ENCODE results near the gene DTX1. TPM values are rescaled to one million over a fixed set of nuclear protein-coding genes. Genes with fewer than 3 reads are reported as not detected.

The DTX1 gene
- total RNA-seq, 1 donor from 2014 or later: 62.8 TPM

DNA sequence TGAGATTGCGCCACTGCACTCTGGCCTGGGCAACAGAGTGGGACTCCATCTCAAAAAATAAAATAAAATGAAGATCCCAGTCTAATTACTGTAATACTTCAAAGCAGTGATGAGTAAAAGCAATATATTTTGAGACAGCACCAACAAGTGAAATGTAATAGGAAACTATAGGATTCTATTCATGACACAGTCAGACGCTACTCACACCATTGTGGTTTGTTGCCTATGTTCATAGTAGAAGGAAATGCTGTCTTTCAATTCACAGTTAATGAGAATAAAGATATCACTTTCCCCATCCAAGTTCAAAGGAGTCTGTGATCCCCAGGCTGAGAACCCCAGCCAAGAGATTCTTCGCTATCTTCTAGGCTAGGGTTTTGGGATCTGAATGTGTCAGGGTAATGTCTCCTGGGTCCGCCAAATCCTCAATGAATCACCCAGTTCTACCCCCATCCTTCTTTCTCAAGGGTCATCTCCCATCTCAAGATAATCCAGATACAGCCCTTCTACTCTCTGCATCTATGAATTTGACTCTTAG is 16.6 kb upstream of the DTX1 start:
- Mint-ChIP-seq H3K36me3 (ENCODE audit: low read depth, unreplicated experiment) (no peaks in the 10 kb centered on the region), H3K27ac (ENCODE audit: unreplicated experiment) (no peak overlapping the region), H3K4me3 (ENCODE audit: unreplicated experiment) (no peak overlapping the region), H3K4me1 (ENCODE audit: unreplicated experiment) (peaks cover 6% of the 10 kb centered on the region), H3K9me3 (ENCODE audit: unreplicated experiment) (no peaks in the 10 kb centered on the region), H3K27me3 (ENCODE audit: unreplicated experiment) (peaks cover 3% of the 10 kb centered on the region)
- TF ChIP-seq, protein P1, sequence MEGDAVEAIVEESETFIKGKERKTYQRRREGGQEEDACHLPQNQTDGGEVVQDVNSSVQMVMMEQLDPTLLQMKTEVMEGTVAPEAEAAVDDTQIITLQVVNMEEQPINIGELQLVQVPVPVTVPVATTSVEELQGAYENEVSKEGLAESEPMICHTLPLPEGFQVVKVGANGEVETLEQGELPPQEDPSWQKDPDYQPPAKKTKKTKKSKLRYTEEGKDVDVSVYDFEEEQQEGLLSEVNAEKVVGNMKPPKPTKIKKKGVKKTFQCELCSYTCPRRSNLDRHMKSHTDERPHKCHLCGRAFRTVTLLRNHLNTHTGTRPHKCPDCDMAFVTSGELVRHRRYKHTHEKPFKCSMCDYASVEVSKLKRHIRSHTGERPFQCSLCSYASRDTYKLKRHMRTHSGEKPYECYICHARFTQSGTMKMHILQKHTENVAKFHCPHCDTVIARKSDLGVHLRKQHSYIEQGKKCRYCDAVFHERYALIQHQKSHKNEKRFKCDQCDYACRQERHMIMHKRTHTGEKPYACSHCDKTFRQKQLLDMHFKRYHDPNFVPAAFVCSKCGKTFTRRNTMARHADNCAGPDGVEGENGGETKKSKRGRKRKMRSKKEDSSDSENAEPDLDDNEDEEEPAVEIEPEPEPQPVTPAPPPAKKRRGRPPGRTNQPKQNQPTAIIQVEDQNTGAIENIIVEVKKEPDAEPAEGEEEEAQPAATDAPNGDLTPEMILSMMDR (IDR thresholded peaks at IDR 0.05; ENCODE audit: unreplicated experiment): no peak
- DNase-seq (ENCODE audit: low spot score): no peak

DNA sequence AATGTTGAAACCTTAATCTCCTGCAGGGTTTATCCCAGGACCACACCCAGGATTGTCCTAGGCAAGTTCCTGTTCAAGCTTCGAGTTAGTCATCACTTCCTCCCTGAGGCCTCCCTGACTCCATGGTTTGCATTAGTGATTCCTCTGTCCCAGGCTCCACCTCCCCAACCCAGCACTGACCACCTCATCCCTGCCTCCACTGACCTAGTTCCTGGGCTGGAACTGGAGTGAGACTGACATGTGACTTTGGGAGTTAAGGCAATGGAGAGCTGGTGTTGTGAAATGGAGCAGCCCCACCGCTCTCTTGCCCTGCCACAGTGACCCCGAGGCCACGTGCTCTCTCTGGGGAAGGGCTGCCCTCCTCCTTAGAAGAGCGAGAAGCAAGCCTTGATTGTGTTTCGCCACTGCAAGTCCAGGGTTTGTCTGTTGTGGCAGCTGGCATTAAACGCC is 15.8 kb upstream of the DTX1 start:
- Mint-ChIP-seq H3K4me3 (ENCODE audit: unreplicated experiment) (no peak overlapping the region), H3K36me3 (ENCODE audit: low read depth, unreplicated experiment) (no peaks in the 10 kb centered on the region), H3K27ac (ENCODE audit: unreplicated experiment) (no peak overlapping the region), H3K27me3 (ENCODE audit: unreplicated experiment) (peaks cover 3% of the 10 kb centered on the region), H3K4me1 (ENCODE audit: unreplicated experiment) (peaks cover 6% of the 10 kb centered on the region), H3K9me3 (ENCODE audit: unreplicated experiment) (no peaks in the 10 kb centered on the region)
- TF ChIP-seq, protein P1 (IDR thresholded peaks at IDR 0.05; ENCODE audit: unreplicated experiment): no peak
- no peak for DNase-seq (ENCODE audit: low spot score)

DNA sequence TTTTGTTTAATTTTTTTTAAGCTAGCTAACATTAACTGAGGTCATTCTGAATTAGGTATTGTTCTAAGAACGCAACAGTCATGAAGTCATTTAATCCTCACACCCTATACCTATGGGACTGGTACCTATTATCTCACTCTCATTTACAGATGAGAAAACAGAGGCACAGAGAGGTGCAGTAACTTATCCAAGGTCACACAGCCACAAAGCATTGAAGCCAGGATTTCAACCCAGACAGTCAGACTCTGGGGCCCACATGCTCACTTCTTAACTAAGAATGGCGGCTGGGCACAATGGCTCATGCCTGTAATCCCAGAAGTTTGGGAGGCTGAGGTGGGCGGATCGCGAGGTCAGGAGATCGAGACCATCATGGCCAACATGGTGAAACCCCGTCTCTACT is 15.0 kb upstream of the DTX1 start:
- Mint-ChIP-seq H3K27ac (ENCODE audit: unreplicated experiment) (no peak overlapping the region), H3K4me3 (ENCODE audit: unreplicated experiment) (no peak overlapping the region), H3K9me3 (ENCODE audit: unreplicated experiment) (no peaks in the 10 kb centered on the region), H3K36me3 (ENCODE audit: low read depth, unreplicated experiment) (no peaks in the 10 kb centered on the region), H3K27me3 (ENCODE audit: unreplicated experiment) (peaks cover 3% of the 10 kb centered on the region), H3K4me1 (ENCODE audit: unreplicated experiment) (peaks cover 6% of the 10 kb centered on the region)
- TF ChIP-seq, protein P1 (IDR thresholded peaks at IDR 0.05; ENCODE audit: unreplicated experiment): no peak
- DNase-seq (ENCODE audit: low spot score): no peak

DNA sequence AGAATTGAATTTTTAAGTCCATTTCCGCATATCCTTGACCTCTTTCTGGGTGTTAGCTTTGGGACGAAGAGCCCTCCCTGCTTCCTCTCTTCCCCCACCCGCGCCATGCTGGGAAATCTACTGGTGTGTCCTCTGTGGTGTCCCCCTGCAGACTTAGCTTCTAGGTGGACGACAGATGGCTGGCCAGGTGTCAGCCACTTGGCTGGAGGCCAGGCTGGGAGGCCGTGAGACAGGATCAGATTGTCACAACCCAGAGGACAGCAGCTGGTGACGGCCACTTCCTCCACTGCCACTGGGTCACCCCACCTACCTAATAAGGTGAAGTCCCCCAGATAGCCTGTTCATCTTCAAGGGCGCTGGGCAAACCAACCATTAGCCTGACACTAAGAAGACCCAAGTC is 13.3 kb upstream of the DTX1 start:
- Mint-ChIP-seq H3K27ac (ENCODE audit: unreplicated experiment) (no peak overlapping the region), H3K9me3 (ENCODE audit: unreplicated experiment) (no peaks in the 10 kb centered on the region), H3K27me3 (ENCODE audit: unreplicated experiment) (peaks cover 3% of the 10 kb centered on the region), H3K36me3 (ENCODE audit: low read depth, unreplicated experiment) (no peaks in the 10 kb centered on the region), H3K4me1 (ENCODE audit: unreplicated experiment) (peaks cover 6% of the 10 kb centered on the region), H3K4me3 (ENCODE audit: unreplicated experiment) (no peak overlapping the region)
- TF ChIP-seq, protein P1 (IDR thresholded peaks at IDR 0.05; ENCODE audit: unreplicated experiment): no peak
- no peak for DNase-seq (ENCODE audit: low spot score)

DNA sequence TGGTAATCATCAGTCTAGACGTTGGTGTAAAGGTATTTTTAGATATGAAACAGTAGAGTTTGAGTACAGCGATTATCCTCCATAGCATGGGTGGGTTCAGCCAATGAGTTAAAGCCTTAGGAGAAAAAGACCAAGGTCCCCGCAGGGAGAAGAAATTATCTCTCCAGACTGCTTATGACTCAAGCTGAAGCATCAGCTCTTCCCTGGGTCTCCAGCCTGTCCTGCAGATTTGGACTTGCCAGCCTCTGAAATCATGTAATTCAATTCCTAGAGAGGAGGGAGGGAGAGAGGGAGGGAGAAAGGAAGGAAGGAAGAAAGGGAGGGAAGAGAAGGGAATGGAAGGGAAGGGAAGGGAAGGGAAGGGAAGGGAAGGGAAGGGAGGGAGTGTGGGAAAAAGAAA is 12.0 kb upstream of the DTX1 start:
- peaks cover 3% of the 10 kb centered on the region for H3K27me3 Mint-ChIP-seq (ENCODE audit: unreplicated experiment)
- no peak for DNase-seq (ENCODE audit: low spot score)
- H3K4me1 Mint-ChIP-seq (ENCODE audit: unreplicated experiment): peaks cover 8% of the 10 kb centered on the region
- no peaks in the 10 kb centered on the region for H3K9me3 Mint-ChIP-seq (ENCODE audit: unreplicated experiment)
- H3K27ac Mint-ChIP-seq (ENCODE audit: unreplicated experiment): no peak overlapping the region
- no peak overlapping the region for H3K4me3 Mint-ChIP-seq (ENCODE audit: unreplicated experiment)
- H3K36me3 Mint-ChIP-seq (ENCODE audit: low read depth, unreplicated experiment): no peaks in the 10 kb centered on the region
- TF ChIP-seq, protein P1 (IDR thresholded peaks at IDR 0.05; ENCODE audit: unreplicated experiment): no peak
